Uterus (tissue), 2 donors: ENCODE data around the gene UBE2B.

ENCODE experiments used
- POLR2A ChIP-seq, 2 donors: fragments of 450-650 bp; IDR thresholded peaks; one replicate each; pipeline ENCODE4 v1.6.1; 2016; ENCODE audit warnings: antibody characterized with exemption in 2 of 2, mild to moderate bottlenecking in 1 of 2, moderate library complexity in 1 of 2
- TF ChIP-seq, protein P1 (sequence below), 4 experiments: fragments of 200-600 bp in 2 of 4; fragments of 450-650 bp in 2 of 4; sonication (generic) in 2 of 4; IDR thresholded peaks; one replicate each; pipeline ENCODE4 v1.5.1; 2016 to 2019; ENCODE audit warnings: antibody characterized with exemption in 4 of 4, mild to moderate bottlenecking in 2 of 4, moderate library complexity in 1 of 4

DNA sequence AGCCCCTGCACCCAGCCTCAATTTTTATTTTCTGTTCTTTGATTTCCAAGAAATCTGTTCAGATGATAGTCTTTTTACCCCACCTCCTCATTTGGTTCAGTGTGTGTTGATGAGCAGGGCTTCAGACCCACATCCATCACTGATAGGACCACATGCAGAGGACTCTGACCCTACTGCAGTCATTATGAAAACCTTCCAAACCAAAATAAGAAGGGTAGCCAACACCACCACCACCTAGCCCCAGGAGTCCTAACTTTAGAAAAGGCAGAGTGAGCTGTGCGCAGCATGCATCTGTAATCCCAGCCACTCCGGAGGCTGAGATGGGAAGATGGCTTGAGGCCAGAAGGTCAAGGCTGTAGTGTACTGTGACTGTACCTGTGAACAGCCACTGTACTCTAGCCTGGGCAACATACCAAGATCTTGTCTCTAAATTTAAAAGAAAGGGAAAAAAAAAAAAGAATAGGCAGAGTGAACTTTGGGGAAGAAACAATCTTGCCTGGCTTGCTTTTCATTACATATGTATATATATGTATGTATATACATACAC, 27.3 kb downstream of the UBE2B start:
- no peak for TF ChIP-seq POLR2A (IDR thresholded peaks at IDR 0.05)
- TF ChIP-seq, protein P1, sequence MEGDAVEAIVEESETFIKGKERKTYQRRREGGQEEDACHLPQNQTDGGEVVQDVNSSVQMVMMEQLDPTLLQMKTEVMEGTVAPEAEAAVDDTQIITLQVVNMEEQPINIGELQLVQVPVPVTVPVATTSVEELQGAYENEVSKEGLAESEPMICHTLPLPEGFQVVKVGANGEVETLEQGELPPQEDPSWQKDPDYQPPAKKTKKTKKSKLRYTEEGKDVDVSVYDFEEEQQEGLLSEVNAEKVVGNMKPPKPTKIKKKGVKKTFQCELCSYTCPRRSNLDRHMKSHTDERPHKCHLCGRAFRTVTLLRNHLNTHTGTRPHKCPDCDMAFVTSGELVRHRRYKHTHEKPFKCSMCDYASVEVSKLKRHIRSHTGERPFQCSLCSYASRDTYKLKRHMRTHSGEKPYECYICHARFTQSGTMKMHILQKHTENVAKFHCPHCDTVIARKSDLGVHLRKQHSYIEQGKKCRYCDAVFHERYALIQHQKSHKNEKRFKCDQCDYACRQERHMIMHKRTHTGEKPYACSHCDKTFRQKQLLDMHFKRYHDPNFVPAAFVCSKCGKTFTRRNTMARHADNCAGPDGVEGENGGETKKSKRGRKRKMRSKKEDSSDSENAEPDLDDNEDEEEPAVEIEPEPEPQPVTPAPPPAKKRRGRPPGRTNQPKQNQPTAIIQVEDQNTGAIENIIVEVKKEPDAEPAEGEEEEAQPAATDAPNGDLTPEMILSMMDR (IDR thresholded peaks at IDR 0.05), result no peak
